IPS DF 4.7 (cell line): Measurements from ENCODE around the gene IRAK3.
"Not testable (repeated sequence)": the region's sequence is repeated elsewhere in the genome, so short reads cannot be mapped to it uniquely, and the experiment has no call there.

Experiments used
- DNase-seq: peaks from one replicate; pipeline ENCODE4 v3.0.0-alpha.2; 2013; ENCODE audit warnings: low spot score; ENCODE audit errors: extremely low read depth

IRAK3 gene

GRCh38 chr12:66170606-66171005 lies 18.4 kb upstream of the IRAK3 start:
- DNase-seq: no peak

GRCh38 chr12:66174391-66175325 lies 14.4 kb upstream of the IRAK3 start:
- DNase-seq: not testable (repeated sequence)

- no peak for DNase-seq
Observed at GRCh38 chr12:66176105-66176900, 12.7 kb upstream of the IRAK3 start.

GRCh38 chr12:66182956-66183355 lies 6.1 kb upstream of the IRAK3 start:
- DNase-seq: no peak

GRCh38 chr12:66184822-66185221 lies 4.2 kb upstream of the IRAK3 start:
- not testable (repeated sequence) for DNase-seq

GRCh38 chr12:66187036-66187435 lies 2.0 kb upstream of the IRAK3 start:
- DNase-seq: no peak

GRCh38 chr12:66187821-66188220 lies 1.2 kb upstream of the IRAK3 start:
- no peak for DNase-seq

GRCh38 chr12:66189486-66189843 lies 451 bp downstream of the IRAK3 start:
- no peak for DNase-seq

GRCh38 chr12:66189889-66190288 lies 875 bp downstream of the IRAK3 start:
- no peak for DNase-seq

- no peak for DNase-seq
Observed at GRCh38 chr12:66190519-66191370, 1.7 kb downstream of the IRAK3 start.

- no peak for DNase-seq
Observed at GRCh38 chr12:66191547-66192126, 2.6 kb downstream of the IRAK3 start.

- no peak for DNase-seq
Observed at GRCh38 chr12:66194122-66194521, 5.1 kb downstream of the IRAK3 start.

GRCh38 chr12:66195242-66195641 lies 6.2 kb downstream of the IRAK3 start:
- DNase-seq: no peak

- no peak for DNase-seq
Observed at GRCh38 chr12:66196806-66197205, 7.8 kb downstream of the IRAK3 start.

- DNase-seq: no peak
Observed at GRCh38 chr12:66197495-66197921, 8.5 kb downstream of the IRAK3 start.

GRCh38 chr12:66199141-66199540 lies 10.1 kb downstream of the IRAK3 start:
- no peak for DNase-seq

GRCh38 chr12:66199831-66200509 lies 11.0 kb downstream of the IRAK3 start:
- no peak for DNase-seq

- DNase-seq: no peak
Observed at GRCh38 chr12:66203820-66204219, 14.8 kb downstream of the IRAK3 start.

- no peak for DNase-seq
Observed at GRCh38 chr12:66206141-66206540, 17.1 kb downstream of the IRAK3 start.

GRCh38 chr12:66210840-66211239 lies 21.8 kb downstream of the IRAK3 start:
- DNase-seq: no peak
